CD4-positive, alpha-beta T cell treated with Interleukin-4 for 1 hour (primary cell): ENCODE results near the gene NLGN4X.

Source experiments
- DNase-seq, 2 donors: peaks; one replicate each; pipeline ENCODE4 v3.0.0-alpha.2; 2020 to 2022

Gene NLGN4X

DNA sequence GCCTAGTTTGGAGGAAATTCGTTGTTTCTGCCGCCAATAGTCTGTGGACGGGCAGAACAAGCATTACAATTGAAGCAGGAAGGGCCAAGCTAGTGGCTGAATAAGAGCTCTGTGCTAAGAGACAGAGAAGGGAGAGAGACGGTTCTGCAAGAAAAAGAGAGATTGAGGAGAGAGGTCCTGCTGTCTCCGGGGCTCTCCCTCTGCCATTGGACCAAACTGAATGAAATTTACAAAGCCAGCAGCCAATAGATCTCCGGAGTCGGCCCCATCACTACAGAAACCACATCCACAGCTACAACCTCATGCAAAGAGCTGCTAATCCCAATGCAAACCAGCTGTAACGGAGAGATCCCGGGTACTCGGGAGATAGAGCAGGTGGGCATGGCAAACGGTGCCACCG is at the start of gene NLGN4X:
Gene NLGN4X (minus strand): TSS at position 148 of the 400 bp plus-strand sequence. CDS start 77,401 bp downstream, outside the sequence.
- DNase-seq, result no peak

DNA sequence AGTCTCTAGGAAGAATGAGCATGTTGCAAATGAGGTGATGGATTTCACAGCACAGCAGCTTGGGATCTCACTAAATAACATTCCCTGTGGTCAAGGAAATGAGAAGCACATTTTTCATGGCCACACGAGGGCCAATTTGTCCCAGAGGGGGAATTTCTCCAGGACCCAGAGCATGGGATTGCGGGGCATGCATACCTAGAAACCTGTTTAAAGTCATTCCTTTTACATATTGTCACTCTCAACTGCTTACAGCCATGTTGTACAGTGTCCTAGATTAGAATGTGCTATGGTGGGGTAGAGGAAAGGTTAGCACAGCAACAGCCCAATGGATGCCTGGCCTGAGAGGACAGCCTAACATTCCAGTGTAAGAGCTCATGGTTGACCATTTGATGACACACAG is 37.4 kb upstream of the NLGN4X start:
- DNase-seq, result no peak

DNA sequence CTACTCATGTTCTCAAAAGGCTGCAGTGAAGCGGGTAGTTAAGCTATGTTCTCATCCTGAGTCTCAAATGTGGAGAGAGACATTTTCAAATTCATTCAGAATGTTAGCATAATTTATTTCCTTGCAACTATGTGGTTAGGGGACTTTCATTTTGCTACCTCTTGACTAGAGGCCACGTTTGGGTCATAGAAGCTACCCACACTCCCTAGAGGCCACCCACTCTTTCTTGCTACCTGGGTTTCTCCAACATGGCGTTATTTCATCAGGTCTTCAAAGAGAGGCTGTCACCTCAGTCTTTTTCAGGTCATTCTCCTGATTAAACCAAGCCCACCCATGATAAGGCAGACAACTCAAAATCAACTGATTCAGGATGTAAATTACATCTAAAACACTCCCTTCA is 34.3 kb upstream of the NLGN4X start:
- no peak for DNase-seq

DNA sequence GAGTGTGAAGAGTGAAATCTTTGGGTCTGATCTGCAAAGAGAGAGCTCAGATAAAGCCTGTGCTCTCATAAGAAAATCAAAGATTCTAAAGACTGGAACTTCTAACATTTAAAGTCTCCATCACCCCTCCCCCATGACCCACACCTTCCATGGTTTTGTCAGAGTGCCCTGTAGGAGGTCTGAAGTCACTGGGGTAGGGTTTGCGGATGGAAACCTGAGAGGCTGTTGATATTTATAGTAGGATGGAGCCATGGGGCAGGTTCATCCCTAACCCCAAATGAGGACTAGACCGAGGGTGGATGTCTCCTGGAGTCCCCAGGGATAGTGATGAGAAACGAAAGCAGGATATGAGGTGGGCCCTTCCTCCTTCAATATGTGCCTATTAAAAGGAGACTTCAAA is 28.4 kb upstream of the NLGN4X start:
- no peak for DNase-seq

DNA sequence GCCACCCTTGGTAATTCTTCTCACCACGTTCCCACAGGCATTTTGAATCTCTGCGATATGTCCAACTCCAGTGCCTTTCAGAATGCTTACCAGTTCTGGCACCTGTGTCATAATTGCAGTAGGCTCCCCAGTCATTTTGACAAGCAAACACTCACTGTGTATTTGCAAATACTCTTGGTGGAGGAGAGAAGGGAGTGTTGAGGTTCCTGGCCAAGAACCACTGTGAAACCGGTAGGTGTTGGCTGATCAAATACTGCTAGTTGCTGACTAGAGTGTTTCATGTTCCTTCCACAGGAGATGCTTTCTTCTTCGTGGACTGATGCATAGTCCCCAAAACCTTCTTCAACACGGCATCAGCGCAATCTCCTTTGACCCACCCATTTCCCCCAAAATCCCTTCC is 16.0 kb upstream of the NLGN4X start:
- no peak for DNase-seq

DNA sequence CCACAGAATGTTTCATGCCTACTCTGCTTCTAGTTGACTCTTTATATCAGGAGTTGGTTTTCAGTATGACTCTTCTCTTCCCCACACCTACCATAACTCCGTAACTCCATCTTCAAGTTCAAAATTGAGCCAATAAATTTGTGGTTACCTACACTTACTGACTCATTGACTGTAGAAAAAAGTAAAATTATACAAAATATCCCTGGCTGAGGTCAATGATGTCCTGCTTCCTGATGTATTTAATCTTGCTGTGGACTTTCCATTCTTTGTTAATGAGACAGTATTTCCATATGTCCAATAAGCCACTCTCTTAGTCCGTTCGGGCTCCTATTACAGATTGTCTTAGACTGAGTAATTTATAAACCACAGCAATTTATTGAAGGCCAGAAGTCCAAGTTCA is 9.9 kb upstream of the NLGN4X start:
- DNase-seq, result no peak

DNA sequence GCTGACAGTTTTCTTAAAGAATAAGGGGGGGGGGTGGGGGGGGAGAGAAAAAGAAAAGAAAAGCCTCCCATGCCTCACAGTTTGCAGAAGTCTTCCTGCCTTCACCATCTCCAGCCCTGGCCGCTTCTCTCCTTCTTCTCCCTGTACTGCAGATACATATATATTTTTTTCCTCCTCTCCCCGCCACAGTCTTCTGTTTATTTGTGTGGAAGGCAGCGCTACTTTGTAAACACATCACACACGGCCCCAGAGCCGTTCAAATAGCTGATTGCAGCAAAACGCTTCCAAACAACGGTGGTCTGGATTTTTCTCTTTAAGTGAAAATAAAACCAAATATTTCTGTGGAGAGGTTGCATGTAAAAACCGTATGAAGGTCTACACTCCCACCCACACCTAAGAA is 732 bp downstream of the NLGN4X start:
- no peak for DNase-seq

DNA sequence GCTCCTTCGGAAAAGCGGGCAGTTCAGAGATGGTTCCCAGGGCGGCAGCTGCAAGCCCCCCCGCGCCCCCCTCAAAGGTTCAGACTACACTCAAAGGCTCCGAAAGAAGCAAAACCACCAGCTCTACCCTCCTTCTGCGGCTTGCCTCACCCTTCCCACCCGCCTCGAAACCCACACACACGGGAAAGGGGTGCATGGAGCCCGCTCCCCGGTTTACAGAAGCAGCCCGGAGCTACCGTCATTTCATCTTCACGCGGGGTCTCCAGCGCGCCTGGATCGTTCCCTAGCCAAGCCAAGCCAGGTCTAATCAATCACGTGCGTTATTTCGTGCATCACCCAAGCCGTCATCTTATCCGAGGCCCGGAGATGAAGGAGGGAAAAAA is 1.2 kb downstream of the NLGN4X start:
- no peak for DNase-seq

DNA sequence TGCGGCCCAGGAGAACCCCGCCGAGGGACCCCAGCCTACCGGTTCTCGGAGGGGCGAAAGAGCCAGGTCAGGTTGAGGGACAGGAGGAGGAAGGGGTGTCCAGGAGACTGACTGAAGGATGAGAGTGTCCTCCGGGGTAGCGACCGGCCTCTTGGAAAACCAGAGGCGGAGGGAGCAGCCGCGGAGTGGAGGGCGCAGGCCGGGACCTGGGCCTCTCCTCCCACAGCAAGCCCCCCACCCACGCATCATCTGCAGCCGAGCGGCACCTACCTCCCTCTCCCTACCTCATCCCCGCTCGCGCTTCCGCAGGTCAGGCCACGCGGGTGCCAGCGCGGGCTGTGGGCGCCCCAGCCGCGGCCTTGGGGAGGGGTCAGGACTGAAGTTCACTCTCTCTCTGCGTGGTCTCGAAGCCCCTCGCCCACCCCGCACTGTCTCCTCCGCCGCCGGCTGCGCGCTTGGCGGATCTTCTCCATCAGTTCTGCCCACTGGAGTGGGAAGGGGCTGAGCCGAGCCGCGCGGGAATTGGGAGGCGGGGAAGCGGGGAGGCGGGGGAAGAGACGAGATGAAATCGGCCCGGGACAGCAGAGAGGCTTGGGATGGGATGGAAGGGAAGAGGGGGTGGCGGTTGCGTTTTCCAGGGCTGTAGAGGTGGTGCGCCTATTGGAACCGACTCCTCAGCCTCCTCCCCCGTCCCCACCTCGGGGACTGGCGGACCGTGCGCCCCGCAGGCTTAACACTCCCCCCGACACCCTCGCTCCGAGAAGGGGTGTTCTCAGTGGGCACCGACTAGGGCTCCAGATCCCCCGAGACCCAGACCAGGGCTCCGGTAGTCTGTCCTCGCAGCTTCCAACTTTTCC is 1.8 kb downstream of the NLGN4X start:
- no peak for DNase-seq

DNA sequence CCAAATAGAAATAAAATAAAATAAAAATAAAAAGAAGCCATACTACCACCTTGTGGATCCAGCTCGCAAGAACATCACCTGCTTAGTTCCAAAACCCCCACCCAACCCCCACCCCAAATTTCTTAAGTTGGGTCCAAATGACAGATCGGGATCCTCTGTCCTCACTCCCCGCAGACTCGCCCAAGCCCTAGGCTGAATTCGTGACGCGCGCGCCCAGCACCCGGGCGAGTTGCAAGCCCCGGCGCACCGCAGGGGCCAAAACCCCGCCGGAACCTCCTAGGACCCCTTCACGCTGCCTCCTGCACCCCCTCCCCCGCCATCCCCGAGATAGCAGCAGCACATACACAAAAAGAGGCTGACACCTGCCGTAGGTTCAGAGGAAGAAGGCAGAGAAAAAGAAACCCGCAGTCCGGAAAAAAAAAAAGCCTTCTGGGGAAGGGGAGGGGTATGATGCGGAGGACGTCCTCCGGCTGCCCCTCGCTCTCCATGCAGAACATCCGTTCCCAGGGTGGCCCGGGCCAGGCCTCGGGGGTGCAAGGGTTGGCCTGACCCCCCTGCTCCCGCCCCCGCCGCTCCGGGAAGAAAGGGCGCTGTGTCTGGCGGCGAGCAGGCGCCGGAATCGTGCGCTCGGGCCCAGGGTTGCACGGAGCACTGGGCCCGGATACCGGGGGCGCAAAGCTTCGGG is 2.6 kb downstream of the NLGN4X start:
- no peak for DNase-seq

DNA sequence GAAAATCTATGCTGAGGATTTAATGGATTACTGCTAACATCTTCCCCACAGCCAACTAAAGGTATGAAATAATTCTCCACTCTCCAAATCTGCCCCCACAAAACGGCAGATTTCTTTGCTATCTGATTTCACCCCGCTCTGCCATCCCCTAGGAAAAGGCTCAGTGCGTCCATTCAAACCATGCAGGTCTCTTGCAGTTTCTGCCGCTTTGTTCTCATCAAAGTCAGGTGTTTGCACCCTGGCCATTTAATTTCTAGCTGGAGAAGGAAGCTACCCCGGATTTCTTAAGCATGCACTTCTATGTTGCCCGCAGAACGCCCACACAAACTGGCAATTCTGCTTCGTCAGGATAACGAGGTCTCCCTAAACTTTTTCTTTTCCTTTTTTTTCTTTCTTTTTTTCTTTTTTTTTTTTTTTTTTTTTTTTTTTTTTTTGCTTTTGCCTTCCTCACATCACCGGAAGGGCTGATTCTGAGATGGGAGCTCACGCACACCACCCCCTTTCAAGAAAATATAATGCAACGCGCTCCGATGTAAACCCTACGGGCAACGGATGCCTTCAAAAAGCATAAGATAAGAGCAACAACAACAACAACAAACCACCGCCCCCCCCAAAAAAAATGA is 3.3 kb downstream of the NLGN4X start:
- DNase-seq, result no peak

DNA sequence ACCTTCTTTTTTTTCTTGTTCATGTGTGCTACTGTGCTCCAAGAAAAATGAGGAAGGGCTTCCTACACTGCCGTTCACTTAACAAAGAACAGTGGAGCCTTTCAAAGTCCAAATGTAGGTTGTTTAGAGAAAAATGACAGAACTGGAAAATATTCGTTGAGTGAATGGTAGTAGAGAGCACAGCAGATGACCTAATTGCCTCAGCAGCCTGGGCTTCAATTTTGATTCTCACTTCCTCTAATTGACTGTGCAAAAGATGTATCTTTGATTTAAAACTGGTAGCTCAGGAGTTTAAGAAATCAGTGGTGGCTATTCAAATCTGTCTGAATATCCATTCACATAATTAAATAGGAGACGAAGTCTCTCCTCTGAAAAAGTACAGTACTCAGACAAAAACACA is 5.2 kb downstream of the NLGN4X start:
- no peak for DNase-seq

DNA sequence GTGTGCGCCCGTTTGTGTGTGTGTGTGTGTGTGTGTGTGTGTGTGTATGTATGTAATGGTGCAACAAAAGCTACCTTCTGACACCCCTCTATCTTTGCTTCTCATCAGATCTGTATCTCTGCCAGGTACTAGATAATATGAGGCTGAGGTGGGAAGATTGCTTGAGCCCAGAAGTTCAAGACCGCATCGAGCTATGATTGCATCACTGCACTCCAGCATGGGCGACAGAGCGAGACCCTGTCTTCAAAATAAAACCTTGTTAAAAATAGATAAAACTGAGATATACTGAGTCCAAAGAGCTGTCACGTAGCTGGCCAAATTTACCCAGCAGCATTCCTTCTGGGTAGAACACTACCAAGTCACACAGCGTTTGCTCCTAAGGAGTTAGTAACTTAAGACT is 18.4 kb downstream of the NLGN4X start:
- DNase-seq, result no peak

DNA sequence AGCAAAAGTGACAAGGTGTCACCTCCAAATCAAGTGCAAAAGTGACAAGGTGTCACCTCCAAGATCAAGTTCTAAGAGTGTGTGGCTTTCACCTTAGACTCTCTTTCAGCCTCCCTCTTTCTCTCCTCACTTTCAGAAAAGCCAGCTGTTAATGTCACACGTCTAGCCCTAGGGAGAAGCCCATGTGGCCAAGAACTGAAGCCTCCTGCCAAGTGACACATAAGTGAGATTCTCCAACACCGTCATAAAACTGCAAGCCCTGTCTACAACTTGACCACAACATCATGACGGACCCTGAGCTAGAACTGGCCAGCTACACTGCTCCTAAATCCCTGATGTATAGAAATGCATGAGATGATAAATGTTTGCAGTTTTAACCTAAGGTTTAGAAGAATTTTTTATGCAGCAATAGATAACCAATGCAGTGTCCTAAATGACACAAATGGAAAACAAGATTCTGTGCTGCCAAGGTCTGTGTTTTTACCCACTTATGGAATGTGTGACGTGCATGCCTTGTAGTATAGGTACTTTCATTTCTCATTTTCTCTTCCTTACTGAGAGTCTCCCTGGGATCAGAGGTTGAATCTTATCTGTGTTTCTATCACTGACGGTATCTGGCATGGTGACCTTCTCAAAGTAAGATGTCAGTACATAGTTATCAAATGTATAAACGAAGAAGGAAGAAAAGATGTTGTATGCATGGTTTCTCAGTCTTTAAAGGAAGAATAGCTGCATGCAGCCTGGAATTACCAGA is 25.0 kb downstream of the NLGN4X start:
- DNase-seq, result no peak

DNA sequence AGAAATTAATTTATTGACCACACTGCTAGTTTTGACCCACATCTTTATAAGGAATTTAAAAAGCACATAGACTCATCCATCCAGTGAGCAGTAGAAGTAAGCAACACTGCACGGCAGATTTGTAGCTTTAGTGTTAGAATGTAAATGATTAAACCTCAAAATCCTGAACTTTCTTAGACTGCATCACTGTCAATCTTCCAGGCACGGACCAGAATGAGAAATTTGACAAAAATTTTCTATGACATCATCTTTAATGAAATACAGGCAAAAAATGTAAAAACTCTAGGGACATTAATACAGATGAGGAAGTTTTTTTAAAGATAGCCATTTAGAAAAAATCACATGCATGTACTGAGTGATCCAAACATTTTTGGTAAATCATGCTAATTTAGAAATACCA is 29.2 kb downstream of the NLGN4X start:
- no peak for DNase-seq

DNA sequence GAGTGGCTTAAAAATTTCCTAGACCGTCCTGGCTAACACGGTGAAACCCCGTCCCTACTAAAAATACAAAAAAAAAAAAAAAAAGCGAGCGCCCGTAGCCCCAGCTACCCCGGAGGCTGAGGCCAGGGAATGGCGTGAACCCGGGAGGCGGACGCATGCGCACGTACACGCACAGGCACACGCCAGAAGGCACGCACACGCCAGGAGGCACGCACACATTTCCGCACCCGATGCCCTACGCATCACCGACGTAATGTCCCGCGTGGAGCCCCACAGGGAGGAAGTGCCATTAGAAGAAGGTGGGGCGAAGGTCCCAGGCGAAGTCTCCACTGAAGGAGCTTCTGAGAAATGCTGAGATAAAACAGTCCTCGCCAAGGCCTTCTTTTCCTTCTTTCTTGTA is 41.4 kb downstream of the NLGN4X start:
- DNase-seq, result no peak

DNA sequence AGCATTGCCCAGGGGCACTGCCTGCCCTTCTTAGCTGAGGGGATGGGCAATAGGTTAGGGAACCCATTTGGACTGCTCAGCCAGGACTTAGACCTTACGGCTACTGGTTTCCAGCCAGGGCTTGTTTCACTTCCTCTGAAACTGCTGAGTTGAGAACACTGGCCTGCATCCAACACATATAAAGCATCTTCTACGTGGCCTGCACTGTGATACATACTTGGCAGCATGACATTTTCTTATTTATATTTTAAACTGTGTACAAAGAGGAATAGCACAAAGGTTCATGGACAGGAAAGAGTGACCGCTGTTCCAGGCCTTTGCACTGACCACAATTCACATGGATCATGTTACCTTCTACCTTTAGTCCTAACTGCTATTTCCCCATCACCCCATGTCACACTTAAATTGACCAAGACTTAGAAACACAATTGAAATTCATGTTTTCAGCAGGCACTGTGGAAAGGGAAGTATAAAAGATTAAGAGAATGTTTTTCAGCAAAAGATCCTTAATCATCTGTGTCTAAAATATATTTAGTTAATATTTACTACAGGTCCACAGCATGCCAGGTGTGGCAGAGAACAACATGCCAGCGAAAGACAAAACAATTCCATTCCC is 43.7 kb downstream of the NLGN4X start:
- no peak for DNase-seq

DNA sequence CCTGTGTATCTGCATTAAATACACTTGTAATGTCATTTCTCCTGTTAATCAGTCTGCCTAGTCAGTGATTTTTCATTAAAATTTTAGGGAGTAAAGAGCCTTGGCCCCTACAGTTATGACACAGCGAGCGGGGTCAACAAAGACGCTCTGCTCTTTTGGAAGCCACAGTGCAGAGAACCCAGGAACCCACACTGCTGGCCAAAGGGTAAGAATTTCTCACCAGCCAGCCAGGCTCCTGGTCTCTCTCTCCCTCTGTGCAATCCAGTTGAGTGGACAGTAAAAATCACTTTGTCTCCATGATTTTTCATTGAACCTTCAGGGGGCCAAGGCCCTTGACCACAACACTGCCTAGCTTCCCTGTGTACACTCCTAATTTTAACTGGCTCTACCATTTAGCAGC is 52.8 kb downstream of the NLGN4X start:
- no peak for DNase-seq

DNA sequence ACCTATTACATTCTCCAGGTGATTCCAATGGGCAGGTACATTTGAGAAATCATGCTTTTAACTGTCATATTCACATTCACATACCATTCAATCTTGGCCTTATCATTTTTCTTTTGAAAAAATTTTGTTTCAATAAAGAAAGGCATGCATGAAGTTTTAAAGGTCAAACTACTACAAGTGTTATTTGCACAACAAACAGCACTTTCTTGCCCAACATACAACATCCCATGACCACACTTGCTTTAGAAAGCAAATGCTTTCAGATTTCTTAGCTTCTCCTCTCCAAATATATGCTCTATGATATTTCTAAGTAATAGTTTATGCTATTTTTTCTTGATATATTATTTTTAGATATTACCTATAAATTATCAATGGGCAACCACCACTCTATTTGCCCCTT is 58.2 kb downstream of the NLGN4X start:
- DNase-seq, result no peak

DNA sequence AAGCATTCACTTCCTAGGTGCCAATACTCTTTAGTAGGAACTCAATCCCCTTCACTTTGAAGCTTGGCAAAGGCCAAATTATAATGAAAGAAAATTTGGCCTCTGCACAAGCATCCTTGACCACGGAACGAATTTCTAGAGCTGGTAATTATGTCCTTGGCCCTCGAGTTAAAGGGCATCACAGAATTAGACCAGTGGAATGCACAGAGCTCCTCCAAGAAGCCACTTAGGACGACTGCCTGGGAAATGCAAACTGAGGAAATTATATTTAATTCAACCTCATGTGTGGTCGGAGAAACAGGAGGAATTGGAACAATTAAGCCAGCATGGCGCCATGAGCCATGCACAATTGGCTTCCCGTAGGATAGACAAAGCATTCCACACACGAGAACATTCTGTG is 59.3 kb downstream of the NLGN4X start:
- DNase-seq, result no peak

DNA sequence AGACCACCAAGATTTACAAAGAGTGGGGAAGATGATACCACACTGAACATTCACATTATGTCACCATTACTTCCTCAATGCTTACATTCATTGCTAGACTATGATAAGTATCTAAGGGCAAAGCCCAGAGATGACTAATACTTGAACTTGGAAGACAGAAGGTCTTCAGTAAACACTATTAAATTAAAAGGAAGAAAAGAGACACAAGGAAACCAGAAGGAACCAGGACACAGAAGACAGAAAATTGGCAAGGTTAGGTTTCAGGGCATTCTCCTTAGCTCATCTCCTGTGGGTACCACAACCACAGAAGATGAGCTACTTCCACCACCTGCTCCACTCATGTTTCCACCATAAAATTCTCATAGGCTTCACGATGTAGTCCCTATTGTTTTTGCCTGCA is 64.9 kb downstream of the NLGN4X start:
- no peak for DNase-seq

DNA sequence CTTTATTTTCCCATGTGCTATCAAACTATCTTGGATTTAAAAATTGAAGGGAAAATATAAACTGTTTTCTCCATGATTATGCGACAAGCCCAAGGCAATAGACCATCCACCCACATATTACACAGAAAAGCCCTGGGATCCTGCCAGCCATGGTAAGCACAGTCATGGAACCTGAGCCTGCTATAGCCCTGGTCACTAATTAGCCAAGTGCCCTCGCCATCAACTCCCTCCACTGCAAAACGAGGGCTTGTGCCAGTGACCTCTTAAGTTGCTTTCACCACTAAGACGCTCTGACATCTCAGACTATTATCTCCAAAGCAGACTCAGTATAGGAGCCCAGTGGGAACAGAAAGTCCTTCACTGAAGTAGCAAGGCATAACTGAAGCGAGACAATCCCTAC is 69.2 kb downstream of the NLGN4X start:
- no peak for DNase-seq

DNA sequence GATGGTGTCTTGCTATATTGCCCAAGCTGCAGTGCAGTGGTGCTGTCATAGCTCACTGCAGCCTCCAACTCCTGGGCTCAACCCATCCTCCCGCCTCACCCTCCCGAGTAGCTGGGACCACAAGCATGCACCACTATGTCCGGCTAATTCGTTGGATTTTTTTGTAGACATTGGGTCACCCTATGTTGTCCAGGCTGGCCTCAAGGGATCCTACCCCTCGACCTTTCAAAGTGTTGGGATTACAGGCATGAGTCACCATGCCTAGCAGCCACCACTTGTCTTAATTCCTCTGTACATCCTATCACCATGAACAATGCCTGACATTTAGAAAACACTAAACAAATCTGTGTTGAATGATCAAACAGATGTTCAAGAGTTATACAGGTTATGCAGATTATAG is 76.7 kb downstream of the NLGN4X start:
- DNase-seq, result no peak
